HG03460 (cell line): ENCODE results near the gene SUCLG2.

Source experiments
- ATAC-seq: cut with Tn5 transposase; IDR thresholded peaks from one replicate; pipeline ENCODE4 v1.9.1; 2021; ENCODE audit not compliant: unreplicated experiment

SUCLG2 gene

DNA sequence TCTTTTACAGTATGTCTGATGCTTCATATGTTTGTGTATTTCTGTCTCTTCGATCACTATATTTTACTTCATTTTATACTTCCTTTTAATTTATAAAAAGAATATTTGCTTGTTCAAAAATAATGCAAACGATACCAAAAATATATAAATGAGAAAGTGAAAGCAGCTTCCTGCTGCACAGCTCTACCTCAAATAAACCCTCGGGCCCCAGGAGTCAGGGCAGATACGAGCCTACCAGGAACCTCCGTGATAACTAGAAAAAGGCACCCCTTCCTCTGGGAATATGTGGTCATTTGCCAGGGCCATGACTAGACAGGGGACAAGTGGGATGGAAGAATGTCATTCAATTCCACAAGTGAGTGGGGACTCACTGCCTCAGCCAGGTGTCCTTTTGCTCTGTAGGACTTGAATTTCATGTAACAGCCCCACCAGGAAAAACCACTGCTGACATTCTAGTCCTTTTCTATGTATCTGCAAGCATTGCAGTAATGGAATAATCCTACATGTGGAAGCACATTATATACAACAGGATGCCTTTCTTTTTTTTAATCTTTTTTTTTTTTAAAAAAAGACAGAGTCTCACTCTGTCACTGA is 133.3 kb downstream of the SUCLG2 start:
- peak; percentile 61 for ATAC-seq

GRCh38 chr3:67518236-67518635 is 136.2 kb downstream of the SUCLG2 start:
- ATAC-seq: no peak

GRCh38 chr3:67517781-67518180 is 136.6 kb downstream of the SUCLG2 start:
- no peak for ATAC-seq

DNA sequence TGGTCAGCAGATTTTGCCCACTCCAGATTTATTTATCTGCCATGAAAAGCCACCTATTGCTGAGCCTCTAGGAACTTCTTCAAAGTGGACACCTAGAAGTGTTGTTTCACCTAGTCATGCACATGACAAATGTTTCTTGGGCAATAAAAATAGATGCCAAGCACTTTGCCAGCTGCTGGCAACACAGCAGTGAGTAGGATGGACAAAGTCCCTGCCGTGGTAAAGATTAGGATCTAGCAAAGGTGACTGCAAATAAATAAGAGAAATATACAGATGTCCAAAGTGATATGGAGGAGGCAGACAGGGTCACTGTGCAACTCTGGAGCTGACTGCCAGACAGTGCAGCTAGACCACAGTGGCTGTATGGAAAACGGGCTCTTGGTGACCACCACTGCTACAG is 137.9 kb downstream of the SUCLG2 start:
- no peak for ATAC-seq

DNA sequence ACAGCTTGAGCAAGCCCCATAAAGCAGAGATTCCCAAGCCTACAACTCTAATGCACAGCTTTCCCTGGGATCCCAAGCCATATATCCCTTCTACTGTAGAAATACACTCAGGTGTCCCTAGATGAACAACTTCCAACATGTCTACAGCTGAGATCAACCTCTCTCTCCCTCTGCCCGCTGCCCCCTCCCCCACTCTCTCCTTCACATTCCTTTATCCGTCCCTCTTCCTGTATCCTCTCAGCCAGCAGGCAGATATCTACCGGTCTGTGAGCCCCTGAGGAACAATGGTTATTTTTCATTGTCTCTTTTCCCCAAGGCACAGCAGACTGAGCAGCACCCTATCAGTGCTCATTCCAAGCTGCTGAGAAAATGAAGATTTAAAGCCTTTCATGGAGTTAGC is 138.6 kb downstream of the SUCLG2 start:
- no peak for ATAC-seq

- ATAC-seq: no peak
Measured at GRCh38 chr3:67509471-67510075, 144.8 kb downstream of the SUCLG2 start.

DNA sequence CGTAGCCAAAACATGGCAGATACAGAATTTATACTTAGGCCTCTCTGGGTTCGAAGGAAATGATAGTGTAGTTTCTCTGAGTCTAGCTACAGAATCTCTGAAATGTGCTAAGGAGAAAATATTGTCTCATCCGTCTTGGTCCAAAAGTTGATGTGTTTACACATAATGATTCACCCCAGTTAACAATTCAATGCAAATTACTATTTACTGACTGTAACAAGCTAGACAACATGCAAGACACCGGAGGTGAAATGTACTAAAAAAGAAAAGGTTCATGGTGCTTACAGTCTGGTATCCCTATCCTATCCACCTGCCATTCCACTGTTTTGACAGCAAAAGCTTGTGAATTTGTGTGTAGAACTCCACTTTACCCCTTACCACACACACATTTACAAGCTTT is 146.8 kb downstream of the SUCLG2 start:
- no peak for ATAC-seq

GRCh38 chr3:67500709-67501108 is 153.7 kb downstream of the SUCLG2 start:
- no peak for ATAC-seq

GRCh38 chr3:67497746-67498145 is 156.7 kb downstream of the SUCLG2 start:
- no peak for ATAC-seq

DNA sequence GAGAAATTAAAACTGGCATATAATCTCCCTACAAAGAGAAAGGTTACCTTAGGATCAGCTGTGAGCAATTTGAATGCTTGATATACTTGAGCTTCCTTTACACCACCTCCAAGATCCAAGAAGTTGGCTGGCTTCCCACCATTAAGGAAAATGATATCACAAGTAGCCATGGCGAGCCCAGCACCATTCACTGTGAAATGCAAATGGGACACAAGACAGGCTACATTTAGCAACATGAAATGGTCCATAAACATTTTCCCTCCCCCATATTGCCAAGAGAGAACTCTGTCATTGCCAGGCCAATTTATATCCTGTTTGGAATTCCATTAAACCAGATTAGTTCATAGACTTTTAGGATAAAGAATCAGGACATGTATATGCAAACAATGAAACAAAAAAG is 158.7 kb downstream of the SUCLG2 start:
- no peak for ATAC-seq

- no peak for ATAC-seq
Measured at GRCh38 chr3:67493808-67494207, 160.6 kb downstream of the SUCLG2 start.

DNA sequence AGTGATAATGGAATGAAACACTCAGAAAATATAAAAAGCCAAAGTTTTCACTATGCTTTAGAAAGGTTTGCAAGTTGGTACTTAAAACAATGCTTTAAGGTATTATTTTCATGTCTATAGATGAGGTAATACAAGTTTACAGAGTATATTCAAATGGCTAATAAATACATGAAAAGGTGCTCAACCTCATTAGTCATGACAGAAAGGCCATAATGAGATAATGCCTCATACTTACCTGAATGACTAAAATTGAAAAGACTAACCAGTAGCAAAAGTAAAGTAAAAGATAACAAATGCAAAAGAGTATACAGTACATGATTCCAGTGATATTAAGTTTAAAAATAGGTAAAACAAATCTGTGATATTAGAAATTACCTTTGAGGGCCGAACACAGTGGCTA is 163.8 kb downstream of the SUCLG2 start:
- no peak for ATAC-seq

GRCh38 chr3:67489816-67490215 is 164.6 kb downstream of the SUCLG2 start:
- no peak for ATAC-seq

GRCh38 chr3:67487564-67488114 is 166.8 kb downstream of the SUCLG2 start:
- ATAC-seq: no peak

- no peak for ATAC-seq
Measured at GRCh38 chr3:67486883-67487282, 167.5 kb downstream of the SUCLG2 start.

DNA sequence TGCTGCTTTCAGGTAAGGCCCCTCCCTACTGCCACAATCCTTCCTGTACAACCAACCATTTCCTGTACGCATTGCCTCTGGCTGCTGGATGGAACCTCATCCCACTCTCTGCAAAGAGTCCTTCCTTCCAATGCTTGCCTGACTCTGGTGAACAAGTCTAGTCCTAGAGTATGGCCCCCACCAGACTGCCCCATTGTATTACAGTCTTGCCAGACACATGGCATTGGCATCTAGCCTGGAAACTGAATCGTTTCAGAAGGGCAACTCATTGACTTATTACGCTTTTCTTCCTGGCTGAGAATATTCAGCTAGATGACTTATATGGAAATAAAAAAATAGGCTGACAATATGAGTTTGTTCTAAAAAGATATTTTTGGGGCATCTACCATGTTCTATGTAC is 170.3 kb downstream of the SUCLG2 start:
- ATAC-seq: no peak

GRCh38 chr3:67481126-67481525 is 173.3 kb downstream of the SUCLG2 start:
- ATAC-seq: no peak

DNA sequence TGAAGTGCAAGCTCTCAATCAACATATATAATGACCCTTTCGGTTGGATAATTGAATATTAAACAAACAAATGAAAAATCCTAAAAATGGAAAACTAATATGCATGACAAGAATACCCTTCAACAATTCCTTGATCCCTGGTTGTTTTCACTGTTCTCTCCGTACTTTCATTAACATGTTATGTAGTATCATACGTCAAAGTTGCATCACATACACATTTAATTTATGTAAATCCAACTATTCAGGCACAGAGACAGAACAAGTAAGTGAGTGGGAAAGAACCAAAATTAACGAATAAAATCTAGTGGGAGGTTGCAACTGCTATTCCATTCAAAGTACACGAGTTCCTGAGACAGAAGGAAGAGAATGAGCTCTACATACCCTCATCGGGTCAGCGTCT is 176.0 kb downstream of the SUCLG2 start:
- ATAC-seq: no peak

DNA sequence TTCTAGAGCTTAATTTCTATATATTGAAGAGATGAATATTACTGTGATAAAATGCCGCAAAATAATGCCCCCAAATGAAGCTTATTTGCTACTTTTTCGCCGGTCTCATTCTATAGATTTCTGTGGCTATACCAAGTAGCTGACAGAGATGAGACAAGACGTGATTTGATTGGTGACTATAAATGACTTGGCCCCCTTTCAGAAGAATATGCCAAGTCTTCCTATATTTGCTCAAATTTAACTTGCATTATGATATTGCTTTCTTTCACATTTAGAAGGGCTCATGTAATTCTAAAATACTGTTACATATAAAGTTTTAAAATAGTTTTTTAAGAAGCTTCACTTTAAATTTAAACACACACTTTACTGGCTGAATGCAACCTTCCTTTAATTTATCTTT is 180.1 kb downstream of the SUCLG2 start:
- no peak for ATAC-seq

- no peak for ATAC-seq
Measured at GRCh38 chr3:67472674-67473201, 181.7 kb downstream of the SUCLG2 start.

- ATAC-seq: no peak
Measured at GRCh38 chr3:67470207-67470606, 184.2 kb downstream of the SUCLG2 start.

GRCh38 chr3:67468511-67468910 is 185.9 kb downstream of the SUCLG2 start:
- ATAC-seq: no peak

- ATAC-seq: no peak
Measured at GRCh38 chr3:67463656-67464055, 190.8 kb downstream of the SUCLG2 start.
